GM21619 (cell line): Measurements from ENCODE around the gene CACNA1H.

ENCODE experiments used
- ATAC-seq: cut with Tn5 transposase; IDR thresholded peaks from one replicate; pipeline ENCODE4 v1.9.1; 2021; ENCODE audit not compliant: unreplicated experiment

CACNA1H gene

DNA sequence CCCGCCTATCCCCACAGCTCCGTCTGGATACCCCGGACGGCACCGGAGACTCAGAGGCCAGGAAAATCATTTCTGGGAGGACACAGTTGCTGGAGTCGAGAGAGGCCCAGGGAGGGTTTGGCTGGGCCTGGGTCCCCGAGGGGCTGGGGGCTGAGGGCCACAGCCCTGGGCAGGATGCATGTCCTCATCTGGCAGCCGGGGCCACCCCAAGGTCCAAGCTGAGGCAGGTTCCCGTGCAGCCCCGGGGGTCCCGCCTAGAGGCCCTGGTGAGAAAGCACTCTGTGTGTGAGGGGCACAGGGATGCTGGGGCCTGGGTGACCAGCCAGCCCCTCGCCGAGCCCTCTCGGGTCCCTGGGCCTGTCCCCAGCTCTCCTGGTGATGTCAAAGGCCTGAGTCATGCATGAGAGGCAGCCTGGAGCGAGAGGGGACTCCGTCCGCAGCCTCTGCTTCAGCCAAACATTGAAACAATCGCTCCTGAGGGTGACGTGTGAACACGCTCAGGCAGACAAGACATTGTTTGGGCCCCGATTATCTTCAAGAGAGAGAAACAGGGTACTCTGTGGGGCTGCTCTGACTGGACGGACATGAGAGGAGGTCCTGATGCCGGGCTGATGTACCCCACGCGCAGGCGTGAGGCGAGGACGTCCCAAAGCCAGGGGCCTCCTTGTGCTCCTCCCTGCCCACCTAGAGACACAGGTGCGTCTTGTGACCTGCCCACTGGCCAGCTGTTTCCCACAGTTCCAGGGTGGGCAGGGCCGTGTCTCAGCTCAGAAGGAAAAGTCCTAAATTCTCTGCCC lies 31.1 kb upstream of the CACNA1H start:
- no peak for ATAC-seq

DNA sequence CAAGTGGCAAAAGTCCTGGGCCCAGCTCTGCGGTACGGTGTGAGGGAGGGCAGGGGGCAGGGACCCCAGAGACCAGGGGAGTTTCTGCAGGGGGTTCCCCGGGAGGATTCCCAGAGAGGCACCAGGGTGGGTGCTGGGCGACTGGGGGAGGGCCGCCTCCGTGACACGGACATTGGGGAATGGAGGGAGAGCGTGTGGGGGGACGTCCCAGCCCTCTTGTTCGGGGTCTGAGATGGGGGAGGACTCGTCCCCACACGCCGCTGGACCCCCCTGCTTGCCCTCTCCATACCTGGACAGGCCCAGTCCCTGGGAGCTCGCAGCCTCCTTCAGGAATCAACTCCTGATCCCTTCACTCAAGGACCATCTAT lies 30.5 kb upstream of the CACNA1H start:
- ATAC-seq = no peak

- ATAC-seq = no peak
These were observed 29.2 kb upstream of the CACNA1H start for GRCh38 chr16:1123525-1124230.

- no peak for ATAC-seq
These were observed 28.6 kb upstream of the CACNA1H start for GRCh38 chr16:1124291-1124690.

GRCh38 chr16:1124795-1125194 lies 28.1 kb upstream of the CACNA1H start:
- ATAC-seq = no peak

GRCh38 chr16:1125471-1125870 lies 27.4 kb upstream of the CACNA1H start:
- no peak for ATAC-seq

GRCh38 chr16:1126044-1126443 lies 26.9 kb upstream of the CACNA1H start:
- no peak for ATAC-seq

DNA sequence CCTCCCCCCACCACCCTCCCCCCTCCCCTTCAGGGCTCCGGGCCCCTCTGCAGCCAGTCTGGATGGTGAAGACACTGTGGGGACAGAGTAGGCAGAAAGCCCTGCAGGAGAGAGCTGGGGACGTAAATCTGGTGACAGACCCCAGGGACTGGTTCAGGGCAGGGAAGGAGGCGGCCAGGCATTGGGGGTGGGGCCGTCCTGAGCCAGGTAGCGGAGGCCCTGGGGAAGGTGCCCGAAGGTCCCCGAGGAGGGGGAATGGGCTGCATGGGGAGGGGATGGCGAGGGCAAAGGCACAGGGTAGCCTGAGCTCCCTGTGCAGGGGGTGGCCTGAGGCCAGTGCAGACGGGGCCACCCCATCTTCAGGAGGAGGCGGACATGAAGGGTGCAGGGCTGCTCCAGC lies 26.3 kb upstream of the CACNA1H start:
- ATAC-seq = no peak

DNA sequence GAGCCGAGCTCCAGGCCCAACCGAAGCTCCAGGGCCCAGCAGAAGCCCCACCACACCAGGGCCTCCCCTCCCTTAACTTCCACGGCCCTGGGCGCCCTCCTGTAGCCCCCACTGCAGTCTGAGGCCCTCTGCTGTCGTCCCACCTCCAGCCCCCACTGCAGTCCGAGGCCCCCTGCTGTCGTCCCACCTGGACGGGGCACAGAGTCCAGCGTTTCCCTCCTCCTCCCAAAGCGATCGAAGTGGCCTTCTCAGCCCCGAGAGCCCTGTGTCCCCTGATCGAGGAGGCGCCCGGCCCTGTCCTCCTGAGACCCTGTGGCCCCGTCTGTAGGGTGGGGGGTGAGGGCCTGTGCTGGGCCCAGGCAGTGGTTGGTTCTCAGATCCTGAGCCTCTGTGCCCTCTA lies 25.8 kb upstream of the CACNA1H start:
- no peak for ATAC-seq

DNA sequence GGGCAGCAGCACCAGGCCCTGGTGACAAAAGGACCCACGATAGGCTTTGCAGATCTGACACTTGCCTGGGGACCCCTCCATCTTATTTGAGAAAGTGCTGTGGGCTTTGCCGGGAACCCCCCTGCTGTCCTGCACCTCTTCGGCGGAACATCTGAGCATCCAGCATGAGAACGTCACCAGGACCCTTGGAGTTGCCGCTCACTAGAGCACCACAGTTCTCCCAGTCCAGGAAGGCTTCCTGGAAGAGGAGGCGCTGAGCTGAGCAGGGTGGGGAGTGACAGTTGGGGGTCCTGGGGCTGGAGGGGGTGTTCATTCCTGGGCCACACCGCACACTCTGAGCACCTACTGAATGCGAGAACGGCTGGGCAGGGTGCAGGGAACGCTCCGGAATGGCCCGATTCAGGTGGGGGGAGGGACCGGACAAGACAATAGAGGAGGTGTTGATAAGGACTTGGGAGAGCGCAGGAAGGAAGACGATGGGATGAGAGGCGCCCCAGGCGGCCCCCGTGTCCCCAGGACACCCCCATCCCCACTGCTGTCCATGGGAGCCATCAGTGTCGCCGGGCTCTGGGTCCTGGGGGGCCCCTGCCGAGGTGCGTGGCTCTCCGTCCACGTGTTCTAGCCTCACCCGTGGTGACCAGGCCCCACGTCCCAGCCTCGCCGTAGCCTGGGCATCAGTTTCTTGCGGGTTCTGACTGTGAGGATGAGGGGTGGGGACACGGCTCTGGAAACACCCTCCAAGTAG lies 24.8 kb upstream of the CACNA1H start:
- no peak for ATAC-seq

GRCh38 chr16:1129106-1129960 lies 23.6 kb upstream of the CACNA1H start:
- no peak for ATAC-seq

GRCh38 chr16:1130382-1130781 lies 22.5 kb upstream of the CACNA1H start:
- ATAC-seq = no peak

GRCh38 chr16:1131378-1131994 lies 21.4 kb upstream of the CACNA1H start:
- no peak for ATAC-seq

GRCh38 chr16:1132431-1132830 lies 20.5 kb upstream of the CACNA1H start:
- no peak for ATAC-seq

DNA sequence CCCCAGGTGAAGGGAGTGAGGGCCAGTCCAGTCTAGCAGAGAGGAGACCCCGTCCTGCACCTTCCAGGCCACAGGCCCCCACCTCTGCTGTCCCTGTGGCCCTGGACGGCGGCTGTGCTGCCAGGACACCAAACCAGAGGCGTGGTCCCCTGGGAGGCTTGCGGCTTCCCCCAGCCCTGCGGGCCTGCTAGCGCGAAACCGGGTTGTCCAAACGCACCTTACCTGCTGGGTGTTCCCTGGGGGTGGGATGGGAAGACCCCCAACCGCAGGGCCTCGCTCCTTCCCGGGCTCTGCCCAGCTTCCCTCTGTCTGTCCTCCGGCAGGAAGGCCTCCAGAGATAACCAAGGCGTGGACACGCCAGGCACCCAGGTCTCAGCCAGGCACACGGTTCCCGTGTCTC lies 19.6 kb upstream of the CACNA1H start:
- no peak for ATAC-seq

DNA sequence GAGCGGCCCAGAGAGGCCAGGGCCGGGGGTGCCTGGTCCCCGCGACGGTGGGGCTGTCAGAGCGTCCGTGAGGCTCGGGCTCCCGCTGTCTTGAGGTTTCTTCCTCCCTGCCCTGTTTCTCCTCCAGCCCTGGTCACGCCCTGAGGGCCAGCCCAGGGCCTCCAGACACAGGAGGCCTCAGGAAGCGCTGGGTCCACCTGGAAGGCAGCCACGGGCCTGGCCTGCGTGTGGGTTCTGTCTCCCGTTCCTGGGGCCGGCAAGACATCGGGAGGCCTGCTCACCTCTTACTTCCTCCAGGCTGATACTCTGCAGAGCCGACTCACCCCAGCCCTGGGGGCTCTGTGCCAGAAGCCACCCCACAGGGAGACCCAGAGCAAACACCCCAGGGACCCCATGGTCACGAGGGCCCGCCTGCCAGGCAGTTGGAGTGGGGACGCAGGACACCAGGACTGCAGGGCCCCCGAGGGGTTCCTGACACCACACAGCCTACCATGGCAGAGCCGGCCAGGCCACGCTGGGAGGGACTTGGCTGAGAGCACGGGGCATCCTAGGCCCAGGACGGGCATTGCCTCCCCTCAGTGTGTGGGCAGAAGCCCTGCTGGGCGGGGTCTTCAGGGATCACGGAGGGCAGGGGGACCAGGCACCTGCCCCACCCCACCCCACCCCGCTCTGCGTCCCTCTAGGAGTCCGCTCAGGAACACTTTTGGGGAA lies 18.9 kb upstream of the CACNA1H start:
- ATAC-seq = no peak

DNA sequence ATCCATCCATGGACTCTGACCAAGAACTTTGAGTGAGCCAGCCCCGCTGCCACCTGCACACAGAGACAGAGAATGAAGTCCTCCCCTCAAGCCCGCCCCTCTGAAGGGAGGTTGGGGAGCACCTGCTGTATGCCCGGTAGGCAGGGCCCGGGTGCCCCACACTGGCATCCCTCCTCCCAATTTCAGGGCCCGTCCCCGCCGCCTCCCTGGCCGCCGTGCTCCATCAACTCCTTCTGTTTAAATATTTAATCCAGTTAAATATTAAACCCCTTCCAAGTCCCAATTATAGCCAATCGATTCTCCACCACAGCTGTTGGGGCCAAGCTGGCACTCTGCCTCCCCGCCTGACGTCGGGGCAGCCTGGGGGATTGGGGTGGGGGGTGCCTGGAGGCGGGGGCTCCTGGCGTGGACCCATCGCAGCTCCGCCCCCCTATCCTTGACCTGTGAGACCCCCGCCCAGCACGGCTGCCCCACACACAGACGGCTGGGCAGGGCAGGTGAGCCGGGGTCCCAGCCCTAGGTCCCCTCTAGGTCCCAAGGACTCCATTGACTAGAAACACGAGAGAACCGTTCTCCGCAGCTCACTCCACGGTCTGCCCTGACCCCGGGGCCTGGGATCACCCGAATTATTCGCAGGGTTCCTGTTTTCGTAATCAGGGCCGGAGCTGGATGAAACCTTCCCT lies 18.0 kb upstream of the CACNA1H start:
- ATAC-seq = no peak

DNA sequence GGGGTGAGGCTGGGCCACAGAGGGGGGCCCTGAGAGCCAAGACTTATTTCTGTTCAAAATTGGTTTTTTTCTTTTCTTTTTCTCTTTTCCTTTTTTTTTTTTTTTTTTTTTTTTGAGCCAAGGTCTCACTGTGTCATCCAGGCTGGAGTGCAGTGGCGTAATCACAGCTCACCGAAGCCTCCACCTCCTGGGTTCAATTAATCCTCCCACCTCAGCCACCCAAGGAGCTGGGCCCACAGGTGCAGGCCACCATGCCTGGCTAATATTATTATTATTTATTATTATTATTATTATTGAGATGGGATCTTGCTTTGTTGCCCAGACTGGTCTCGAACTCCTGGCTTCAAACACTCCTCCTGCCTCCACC lies 17.5 kb upstream of the CACNA1H start:
- ATAC-seq = no peak

GRCh38 chr16:1137604-1138003 lies 15.3 kb upstream of the CACNA1H start:
- ATAC-seq = no peak
